HUES48 (cell line): ENCODE data around the gene UGGT2.
"Not testable (repeated sequence)": the region's sequence is repeated elsewhere in the genome, so short reads cannot be mapped to it uniquely, and the experiment has no call there.

Source experiments
- H3K27ac ChIP-seq: one replicate; pipeline ENCODE4 v1.7.0; 2013; ENCODE audit warnings: low read depth, low read length, inconsistent platforms
- H3K27me3 ChIP-seq: 2 replicates; pipeline ENCODE4 v1.6.1; 2013; ENCODE audit warnings: mild to moderate bottlenecking, low read length; ENCODE audit not compliant: control insufficient read depth, insufficient read depth
- H3K36me3 ChIP-seq: 2 replicates; pipeline ENCODE4 v1.6.1; 2013; ENCODE audit warnings: low read length; ENCODE audit not compliant: control insufficient read depth, insufficient read depth
- H3K4me1 ChIP-seq: 2 replicates; pipeline ENCODE4 v1.6.1; 2013; ENCODE audit warnings: mild to moderate bottlenecking, low read length; ENCODE audit not compliant: control insufficient read depth, insufficient read depth
- H3K4me3 ChIP-seq: 2 replicates; pipeline ENCODE4 v1.5.1; 2013; ENCODE audit warnings: mild to moderate bottlenecking, low read depth, low read length
- H3K9ac ChIP-seq: 2 replicates; pipeline ENCODE4 v1.6.1; 2013; ENCODE audit warnings: mild to moderate bottlenecking, low read depth, low read length, moderate library complexity
- H3K9me3 ChIP-seq: 2 replicates; pipeline ENCODE4 v1.6.1; 2013; ENCODE audit warnings: low read length; ENCODE audit not compliant: control insufficient read depth, insufficient read depth

UGGT2 gene

GRCh38 chr13:96082640-96083039, 29.4 kb upstream of the UGGT2 start:
- Histone ChIP-seq H3K4me3 (no peak overlapping the region), H3K9ac (no peak overlapping the region), H3K27ac (no peak overlapping the region), H3K4me1 (peaks cover 5% of the 10 kb centered on the region; the same call in 1 of the 2 replicates), H3K36me3 (no peaks in the 10 kb centered on the region), H3K27me3 (peaks cover 8% of the 10 kb centered on the region), H3K9me3 (no peaks in the 10 kb centered on the region)

- Histone ChIP-seq H3K27me3 (peaks cover under 1% of the 10 kb centered on the region; the same call in 1 of the 2 replicates), H3K9me3 (no peaks in the 10 kb centered on the region), H3K36me3 (no peaks in the 10 kb centered on the region), H3K4me3 (no peak overlapping the region), H3K27ac (no peak overlapping the region), H3K9ac (no peak overlapping the region), H3K4me1 (peaks cover 5% of the 10 kb centered on the region; the same call in 1 of the 2 replicates)
Observed at GRCh38 chr13:96081888-96082287, 28.7 kb upstream of the UGGT2 start.

- H3K4me3 ChIP-seq = no peak overlapping the region
- H3K9ac ChIP-seq = no peak overlapping the region
- H3K36me3 ChIP-seq = no peaks in the 10 kb centered on the region
- H3K27ac ChIP-seq = no peak overlapping the region
- H3K4me1 ChIP-seq = peaks cover 5% of the 10 kb centered on the region; the same call in 1 of the 2 replicates
- no peaks in the 10 kb centered on the region for H3K27me3 ChIP-seq
- no peaks in the 10 kb centered on the region for H3K9me3 ChIP-seq
Observed at GRCh38 chr13:96080676-96081075, 27.5 kb upstream of the UGGT2 start.

- Histone ChIP-seq H3K36me3 (no peaks in the 10 kb centered on the region), H3K9ac (no peak overlapping the region), H3K27me3 (no peaks in the 10 kb centered on the region), H3K27ac (no peak overlapping the region), H3K9me3 (no peaks in the 10 kb centered on the region), H3K4me3 (no peak overlapping the region), H3K4me1 (peaks cover 5% of the 10 kb centered on the region; the same call in 1 of the 2 replicates)
Observed at GRCh38 chr13:96075953-96076543, 22.8 kb upstream of the UGGT2 start.

- Histone ChIP-seq H3K9me3 (no peaks in the 10 kb centered on the region), H3K9ac (no peak overlapping the region), H3K27ac (no peak overlapping the region), H3K4me1 (peaks cover 5% of the 10 kb centered on the region; the same call in 1 of the 2 replicates), H3K27me3 (no peaks in the 10 kb centered on the region), H3K4me3 (no peak overlapping the region), H3K36me3 (no peaks in the 10 kb centered on the region)
Observed at GRCh38 chr13:96072392-96072791, 19.2 kb upstream of the UGGT2 start.

GRCh38 chr13:96071504-96071903, 18.3 kb upstream of the UGGT2 start:
- H3K27me3 ChIP-seq = no peaks in the 10 kb centered on the region
- no peak overlapping the region for H3K27ac ChIP-seq
- no peaks in the 10 kb centered on the region for H3K36me3 ChIP-seq
- H3K9ac ChIP-seq = no peak overlapping the region
- H3K9me3 ChIP-seq = no peaks in the 10 kb centered on the region
- H3K4me1 ChIP-seq = peaks cover 5% of the 10 kb centered on the region; the same call in 1 of the 2 replicates
- no peak overlapping the region for H3K4me3 ChIP-seq

- no peak overlapping the region for H3K9ac ChIP-seq
- H3K9me3 ChIP-seq = no peaks in the 10 kb centered on the region
- H3K4me3 ChIP-seq = no peak overlapping the region
- peaks cover 5% of the 10 kb centered on the region; the same call in 1 of the 2 replicates for H3K4me1 ChIP-seq
- H3K27ac ChIP-seq = no peak overlapping the region
- H3K27me3 ChIP-seq = no peaks in the 10 kb centered on the region
- H3K36me3 ChIP-seq = no peaks in the 10 kb centered on the region
Observed at GRCh38 chr13:96068729-96069128, 15.5 kb upstream of the UGGT2 start.

- no peaks in the 10 kb centered on the region for H3K4me1 ChIP-seq
- no peaks in the 10 kb centered on the region for H3K36me3 ChIP-seq
- no peaks in the 10 kb centered on the region for H3K27me3 ChIP-seq
- H3K27ac ChIP-seq = no peak overlapping the region
- H3K9me3 ChIP-seq = no peaks in the 10 kb centered on the region
- H3K4me3 ChIP-seq = no peak overlapping the region
- H3K9ac ChIP-seq = no peak overlapping the region
Observed at GRCh38 chr13:96065849-96066248, 12.6 kb upstream of the UGGT2 start.

- Histone ChIP-seq H3K27me3 (no peaks in the 10 kb centered on the region), H3K36me3 (no peaks in the 10 kb centered on the region), H3K27ac (no peak overlapping the region), H3K9me3 (no peaks in the 10 kb centered on the region), H3K4me1 (no peaks in the 10 kb centered on the region), H3K4me3 (peak overlapping the region; percentile 76), H3K9ac (peak overlapping the region; percentile 77)
Observed at GRCh38 chr13:96052656-96053002, 572 bp downstream of the UGGT2 start.

GRCh38 chr13:96051946-96052345, 1.3 kb downstream of the UGGT2 start:
- not testable (repeated sequence) for H3K4me1 ChIP-seq, H3K9me3 ChIP-seq, H3K27me3 ChIP-seq, H3K27ac ChIP-seq, H3K9ac ChIP-seq, H3K36me3 ChIP-seq
- peak overlapping the region; percentile 76; the same call in 1 of the 2 replicates for H3K4me3 ChIP-seq

- not testable (repeated sequence) for H3K9me3 ChIP-seq, H3K27ac ChIP-seq, H3K27me3 ChIP-seq, H3K4me1 ChIP-seq, H3K9ac ChIP-seq, H3K4me3 ChIP-seq, H3K36me3 ChIP-seq
Observed at GRCh38 chr13:96051491-96051890, 1.7 kb downstream of the UGGT2 start.
